ENCODE data around the gene DNM1.
A peak's percentile ranks its signal among the peaks of the same experiment; 100 is the strongest.

Gene DNM1

DNA sequence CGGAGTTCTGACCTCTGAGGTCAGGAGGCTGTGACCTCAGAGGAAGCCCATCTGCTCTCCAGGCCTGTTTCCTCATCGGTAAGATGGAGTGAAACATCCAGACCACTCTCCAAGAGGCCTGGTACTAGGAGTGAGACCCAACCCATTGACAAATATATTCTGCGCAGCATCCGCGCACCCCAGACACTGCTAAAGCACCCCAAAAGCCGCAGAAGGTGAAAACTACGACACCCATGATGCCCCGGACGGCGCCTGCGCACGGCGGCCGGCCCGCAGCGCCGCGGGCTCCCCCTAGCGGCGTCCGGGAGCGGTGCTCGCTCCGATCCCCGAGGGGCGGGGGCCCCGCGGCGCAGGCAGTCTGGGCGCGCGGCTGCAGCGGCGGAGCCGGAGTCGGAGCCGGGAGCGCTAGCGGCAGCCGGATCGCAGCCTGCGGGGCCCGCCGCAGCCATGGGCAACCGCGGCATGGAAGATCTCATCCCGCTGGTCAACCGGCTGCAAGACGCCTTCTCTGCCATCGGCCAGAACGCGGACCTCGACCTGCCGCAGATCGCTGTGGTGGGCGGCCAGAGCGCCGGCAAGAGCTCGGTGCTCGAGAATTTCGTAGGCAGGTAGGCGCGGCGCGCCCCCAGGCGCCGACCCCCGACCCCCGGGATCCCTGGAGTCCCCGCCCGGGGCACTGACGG is at the start of gene DNM1:
TSS of gene DNM1 (plus strand) at position 356 of the 683 bp plus-strand sequence. CDS start at position 448, 92 bp downstream.
- Mint-ChIP-seq H3K36me3 (ENCODE audit: low read depth) (no peaks in the 10 kb centered on the region), H3K9me3 (no peaks in the 10 kb centered on the region), H3K4me3 (peak within 1 kb of the TSS; percentile 77), H3K27ac (peak within 1 kb of the TSS; percentile 65), H3K4me1 (ENCODE audit: low read depth) (peaks cover 10% of the 10 kb centered on the region), H3K27me3 (ENCODE audit: low read depth) (peaks cover 31% of the 10 kb centered on the region)

GRCh38 chr9:128153947-128154695 is 49.1 kb upstream of the DNM1 start:
- Mint-ChIP-seq H3K27ac (no peak overlapping the region), H3K4me1 (ENCODE audit: low read depth) (no peaks in the 10 kb centered on the region), H3K27me3 (ENCODE audit: low read depth) (no peaks in the 10 kb centered on the region), H3K4me3 (no peak overlapping the region), H3K36me3 (ENCODE audit: low read depth) (no peaks in the 10 kb centered on the region), H3K9me3 (no peaks in the 10 kb centered on the region)

- Mint-ChIP-seq H3K36me3 (ENCODE audit: low read depth) (no peaks in the 10 kb centered on the region), H3K27ac (no peak overlapping the region), H3K27me3 (ENCODE audit: low read depth) (no peaks in the 10 kb centered on the region), H3K9me3 (no peaks in the 10 kb centered on the region), H3K4me3 (no peak overlapping the region), H3K4me1 (ENCODE audit: low read depth) (peaks cover 6% of the 10 kb centered on the region)
Observed at GRCh38 chr9:128155736-128156500, 47.3 kb upstream of the DNM1 start.

DNA sequence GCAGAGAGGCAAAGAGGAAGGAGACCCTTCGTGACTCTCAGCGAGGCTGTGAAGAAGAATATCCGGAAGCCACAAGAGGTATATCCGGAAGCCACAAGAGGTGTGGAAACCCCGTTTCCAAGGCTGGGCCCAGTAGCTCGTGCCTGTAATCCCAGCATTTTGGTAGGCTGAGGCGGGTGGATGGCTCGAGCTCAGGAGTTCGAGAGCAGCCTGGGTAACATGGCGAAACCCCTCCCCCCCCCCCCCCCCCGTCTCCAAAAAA is 43.7 kb upstream of the DNM1 start:
- H3K27me3 Mint-ChIP-seq (ENCODE audit: low read depth), result no peaks in the 10 kb centered on the region
- peaks cover 6% of the 10 kb centered on the region for H3K36me3 Mint-ChIP-seq (ENCODE audit: low read depth)
- H3K27ac Mint-ChIP-seq, result peak overlapping the region; percentile 87
- peak overlapping the region; percentile 77 for H3K4me3 Mint-ChIP-seq
- peaks cover 15% of the 10 kb centered on the region for H3K4me1 Mint-ChIP-seq (ENCODE audit: low read depth)
- H3K9me3 Mint-ChIP-seq, result no peaks in the 10 kb centered on the region

- Mint-ChIP-seq H3K27me3 (ENCODE audit: low read depth) (no peaks in the 10 kb centered on the region), H3K36me3 (ENCODE audit: low read depth) (peaks cover 8% of the 10 kb centered on the region), H3K4me1 (ENCODE audit: low read depth) (peaks cover 15% of the 10 kb centered on the region), H3K27ac (peak within 1 kb of the TSS; percentile 87), H3K9me3 (no peaks in the 10 kb centered on the region), H3K4me3 (peak within 1 kb of the TSS; percentile 77)
Observed at GRCh38 chr9:128159784-128160602, 43.2 kb upstream of the DNM1 start, which contains the start of gene BBLN. Gene BBLN, plus strand, starts transcription at chr9:128160265. Its CDS starts 143 bp downstream, at chr9:128160408.

- peak overlapping the region; percentile 67 for H3K27ac Mint-ChIP-seq
- no peaks in the 10 kb centered on the region for H3K9me3 Mint-ChIP-seq
- H3K27me3 Mint-ChIP-seq (ENCODE audit: low read depth), result no peaks in the 10 kb centered on the region
- peak overlapping the region; percentile 77 for H3K4me3 Mint-ChIP-seq
- peaks cover 8% of the 10 kb centered on the region for H3K36me3 Mint-ChIP-seq (ENCODE audit: low read depth)
- peaks cover 15% of the 10 kb centered on the region for H3K4me1 Mint-ChIP-seq (ENCODE audit: low read depth)
Observed at GRCh38 chr9:128160603-128160987, 42.6 kb upstream of the DNM1 start.

DNA sequence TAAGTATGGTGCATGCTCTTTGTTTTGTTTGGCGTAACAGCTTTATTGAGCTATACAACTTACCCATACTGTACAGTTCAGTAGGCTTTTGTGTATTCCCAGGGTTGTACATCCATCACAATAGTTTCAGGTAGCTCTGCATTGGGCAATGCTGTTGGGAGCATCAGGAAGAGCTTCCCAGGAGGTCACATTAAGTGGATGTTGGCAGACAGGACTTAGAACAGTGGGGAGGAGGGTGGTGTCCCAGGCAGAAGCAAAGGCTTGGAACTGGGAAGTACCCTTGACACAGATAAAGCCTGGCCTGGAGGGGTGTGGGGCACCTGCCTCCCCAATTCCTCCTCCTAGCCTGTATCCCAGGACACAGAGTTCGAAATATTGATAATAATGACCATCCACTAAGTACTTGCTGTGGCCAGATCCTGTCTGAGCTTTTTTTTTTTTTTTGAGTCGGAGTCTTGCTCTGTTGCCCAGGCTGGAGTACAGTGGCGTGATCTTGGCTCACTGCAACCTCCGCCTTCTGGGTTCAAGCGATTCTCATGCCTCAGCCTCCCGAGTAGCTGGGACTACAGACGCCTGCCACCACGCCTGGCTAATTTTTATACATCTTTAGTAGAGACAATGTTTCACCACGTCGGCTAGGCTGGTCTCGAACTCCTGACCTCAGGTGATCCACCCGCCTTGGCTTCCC is 41.8 kb upstream of the DNM1 start:
- Mint-ChIP-seq H3K27me3 (ENCODE audit: low read depth) (no peaks in the 10 kb centered on the region), H3K36me3 (ENCODE audit: low read depth) (peaks cover 9% of the 10 kb centered on the region), H3K27ac (peak overlapping the region; percentile 67), H3K9me3 (no peaks in the 10 kb centered on the region), H3K4me1 (ENCODE audit: low read depth) (peaks cover 15% of the 10 kb centered on the region), H3K4me3 (peak overlapping the region; percentile 77)

GRCh38 chr9:128162215-128163026 is 40.8 kb upstream of the DNM1 start:
- Mint-ChIP-seq H3K27ac (no peak overlapping the region), H3K9me3 (no peaks in the 10 kb centered on the region), H3K4me1 (ENCODE audit: low read depth) (peaks cover 15% of the 10 kb centered on the region), H3K4me3 (peak overlapping the region; percentile 77), H3K36me3 (ENCODE audit: low read depth) (peaks cover 12% of the 10 kb centered on the region), H3K27me3 (ENCODE audit: low read depth) (no peaks in the 10 kb centered on the region)

- peaks cover 15% of the 10 kb centered on the region for H3K4me1 Mint-ChIP-seq (ENCODE audit: low read depth)
- no peaks in the 10 kb centered on the region for H3K9me3 Mint-ChIP-seq
- no peak overlapping the region for H3K27ac Mint-ChIP-seq
- H3K4me3 Mint-ChIP-seq, result no peak overlapping the region
- H3K36me3 Mint-ChIP-seq (ENCODE audit: low read depth), result peaks cover 12% of the 10 kb centered on the region
- no peaks in the 10 kb centered on the region for H3K27me3 Mint-ChIP-seq (ENCODE audit: low read depth)
Observed at GRCh38 chr9:128163027-128163515, 40.1 kb upstream of the DNM1 start.

DNA sequence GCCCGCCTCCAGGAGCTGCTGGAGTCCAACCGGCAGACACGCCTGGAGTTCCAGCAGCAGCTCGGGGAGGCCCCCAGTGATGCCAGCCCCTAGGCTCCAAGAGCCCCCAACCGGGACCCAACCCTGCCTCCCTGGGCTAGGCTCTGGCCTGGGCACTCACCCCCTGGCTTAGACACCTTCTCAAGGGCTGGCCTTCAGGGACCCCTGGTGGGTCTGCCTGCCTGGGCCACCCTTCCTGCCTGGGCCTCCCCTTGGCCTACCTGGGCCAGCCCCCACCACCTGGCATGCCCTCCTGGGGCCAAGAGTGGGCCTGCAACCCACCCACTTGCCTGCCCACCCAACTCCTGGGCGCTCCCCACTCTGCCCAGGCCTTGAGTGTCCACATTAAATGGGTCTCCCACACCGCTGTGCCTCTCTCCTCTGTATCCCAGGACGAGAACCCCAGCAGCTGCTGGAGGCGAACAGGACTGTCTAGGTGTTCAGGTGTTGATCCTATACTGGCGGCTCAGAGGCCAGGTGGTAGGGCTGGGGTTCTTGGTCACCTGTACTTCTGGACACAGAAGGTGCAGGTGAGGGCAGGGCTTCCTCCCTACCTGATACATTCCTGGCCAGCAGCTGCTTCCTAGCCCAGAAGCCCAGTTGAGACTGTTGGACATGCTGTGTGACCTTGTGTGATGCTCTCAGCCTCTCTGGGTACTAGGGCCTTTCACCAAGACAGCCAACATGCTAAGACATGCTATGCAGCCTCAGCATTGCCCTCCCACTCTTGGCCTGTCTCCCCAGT is 39.5 kb upstream of the DNM1 start:
- Mint-ChIP-seq H3K27ac (no peak overlapping the region), H3K9me3 (no peaks in the 10 kb centered on the region), H3K36me3 (ENCODE audit: low read depth) (peaks cover 15% of the 10 kb centered on the region), H3K4me1 (ENCODE audit: low read depth) (peaks cover 17% of the 10 kb centered on the region), H3K4me3 (no peak overlapping the region), H3K27me3 (ENCODE audit: low read depth) (no peaks in the 10 kb centered on the region)

GRCh38 chr9:128164307-128164885 is 38.8 kb upstream of the DNM1 start:
- no peaks in the 10 kb centered on the region for H3K9me3 Mint-ChIP-seq
- no peak overlapping the region for H3K4me3 Mint-ChIP-seq
- H3K27ac Mint-ChIP-seq, result no peak overlapping the region
- H3K4me1 Mint-ChIP-seq (ENCODE audit: low read depth), result peaks cover 14% of the 10 kb centered on the region
- H3K36me3 Mint-ChIP-seq (ENCODE audit: low read depth), result peaks cover 20% of the 10 kb centered on the region
- no peaks in the 10 kb centered on the region for H3K27me3 Mint-ChIP-seq (ENCODE audit: low read depth)

GRCh38 chr9:128166169-128166568 is 37.0 kb upstream of the DNM1 start:
- Mint-ChIP-seq H3K27me3 (ENCODE audit: low read depth) (no peaks in the 10 kb centered on the region), H3K9me3 (no peaks in the 10 kb centered on the region), H3K4me3 (no peak overlapping the region), H3K4me1 (ENCODE audit: low read depth) (peaks cover 8% of the 10 kb centered on the region), H3K36me3 (ENCODE audit: low read depth) (peaks cover 21% of the 10 kb centered on the region), H3K27ac (no peak overlapping the region)
